Measurements from ENCODE around the gene CPN2.

The CPN2 gene

GRCh38 chr3:194360568-194360967 lies 9.4 kb upstream of the CPN2 start:
- no peaks in the 10 kb centered on the region for H3K9me3 ChIP-seq (ENCODE audit: low read length)
- H3K4me1 ChIP-seq (ENCODE audit: insufficient read depth, low read length) = peaks cover 6% of the 10 kb centered on the region
- H3K36me3 ChIP-seq (ENCODE audit: insufficient read depth, low read length) = no peaks in the 10 kb centered on the region
- H3K4me3 ChIP-seq (ENCODE audit: low read length) = no peak overlapping the region
- no peak overlapping the region for H2AFZ ChIP-seq (ENCODE audit: low read depth, low read length)
- peaks cover 17% of the 10 kb centered on the region for H3K27me3 ChIP-seq (ENCODE audit: insufficient read depth, low read length)

GRCh38 chr3:194357681-194358080 lies 6.6 kb upstream of the CPN2 start:
- no peaks in the 10 kb centered on the region for H3K9me3 ChIP-seq (ENCODE audit: low read length)
- peaks cover 7% of the 10 kb centered on the region for H3K27me3 ChIP-seq (ENCODE audit: insufficient read depth, low read length)
- H3K36me3 ChIP-seq (ENCODE audit: insufficient read depth, low read length) = no peaks in the 10 kb centered on the region
- H3K4me3 ChIP-seq (ENCODE audit: low read length) = no peak overlapping the region
- no peak overlapping the region for H2AFZ ChIP-seq (ENCODE audit: low read depth, low read length)
- no peaks in the 10 kb centered on the region for H3K4me1 ChIP-seq (ENCODE audit: insufficient read depth, low read length)

- H3K9me3 ChIP-seq (ENCODE audit: low read length) = no peaks in the 10 kb centered on the region
- no peaks in the 10 kb centered on the region for H3K36me3 ChIP-seq (ENCODE audit: insufficient read depth, low read length)
- H3K4me1 ChIP-seq (ENCODE audit: insufficient read depth, low read length) = no peaks in the 10 kb centered on the region
- H3K4me3 ChIP-seq (ENCODE audit: low read length) = no peak overlapping the region
- H3K27me3 ChIP-seq (ENCODE audit: insufficient read depth, low read length) = peaks cover 4% of the 10 kb centered on the region
- no peak overlapping the region for H2AFZ ChIP-seq (ENCODE audit: low read depth, low read length)
Measured at GRCh38 chr3:194355379-194355778, 4.3 kb upstream of the CPN2 start.

- no peak overlapping the region for H2AFZ ChIP-seq (ENCODE audit: low read depth, low read length)
- H3K27me3 ChIP-seq (ENCODE audit: insufficient read depth, low read length) = peaks cover 4% of the 10 kb centered on the region
- no peaks in the 10 kb centered on the region for H3K4me1 ChIP-seq (ENCODE audit: insufficient read depth, low read length)
- H3K36me3 ChIP-seq (ENCODE audit: insufficient read depth, low read length) = no peaks in the 10 kb centered on the region
- no peaks in the 10 kb centered on the region for H3K9me3 ChIP-seq (ENCODE audit: low read length)
- no peak overlapping the region for H3K4me3 ChIP-seq (ENCODE audit: low read length)
Measured at GRCh38 chr3:194354315-194354714, 3.2 kb upstream of the CPN2 start.

GRCh38 chr3:194352667-194353246 lies 1.6 kb upstream of the CPN2 start:
- H3K4me1 ChIP-seq (ENCODE audit: insufficient read depth, low read length) = no peaks in the 10 kb centered on the region
- H3K9me3 ChIP-seq (ENCODE audit: low read length) = no peaks in the 10 kb centered on the region
- no peaks in the 10 kb centered on the region for H3K36me3 ChIP-seq (ENCODE audit: insufficient read depth, low read length)
- H3K27me3 ChIP-seq (ENCODE audit: insufficient read depth, low read length) = peaks cover 3% of the 10 kb centered on the region
- H3K4me3 ChIP-seq (ENCODE audit: low read length) = no peak overlapping the region
- no peak overlapping the region for H2AFZ ChIP-seq (ENCODE audit: low read depth, low read length)

- Histone ChIP-seq H2AFZ (ENCODE audit: low read depth, low read length) (no peak overlapping the region), H3K27me3 (ENCODE audit: insufficient read depth, low read length) (no peaks in the 10 kb centered on the region), H3K36me3 (ENCODE audit: insufficient read depth, low read length) (no peaks in the 10 kb centered on the region), H3K4me1 (ENCODE audit: insufficient read depth, low read length) (no peaks in the 10 kb centered on the region), H3K9me3 (ENCODE audit: low read length) (no peaks in the 10 kb centered on the region), H3K4me3 (ENCODE audit: low read length) (no peak overlapping the region)
Measured at GRCh38 chr3:194351952-194352536, 916 bp upstream of the CPN2 start.

GRCh38 chr3:194350726-194351071 lies 429 bp downstream of the CPN2 start:
- Histone ChIP-seq H3K9me3 (ENCODE audit: low read length) (no peaks in the 10 kb centered on the region), H3K27me3 (ENCODE audit: insufficient read depth, low read length) (peaks cover 4% of the 10 kb centered on the region), H3K4me1 (ENCODE audit: insufficient read depth, low read length) (no peaks in the 10 kb centered on the region), H3K36me3 (ENCODE audit: insufficient read depth, low read length) (no peaks in the 10 kb centered on the region), H2AFZ (ENCODE audit: low read depth, low read length) (no peak overlapping the region), H3K4me3 (ENCODE audit: low read length) (no peak overlapping the region)

- H3K4me1 ChIP-seq (ENCODE audit: insufficient read depth, low read length) = no peaks in the 10 kb centered on the region
- H3K27me3 ChIP-seq (ENCODE audit: insufficient read depth, low read length) = peaks cover 7% of the 10 kb centered on the region
- no peak overlapping the region for H2AFZ ChIP-seq (ENCODE audit: low read depth, low read length)
- H3K36me3 ChIP-seq (ENCODE audit: insufficient read depth, low read length) = no peaks in the 10 kb centered on the region
- no peaks in the 10 kb centered on the region for H3K9me3 ChIP-seq (ENCODE audit: low read length)
- no peak overlapping the region for H3K4me3 ChIP-seq (ENCODE audit: low read length)
Measured at GRCh38 chr3:194348354-194348753, 2.8 kb downstream of the CPN2 start.

GRCh38 chr3:194346621-194347020 lies 4.5 kb downstream of the CPN2 start:
- H3K4me3 ChIP-seq (ENCODE audit: low read length) = no peak overlapping the region
- no peaks in the 10 kb centered on the region for H3K4me1 ChIP-seq (ENCODE audit: insufficient read depth, low read length)
- no peak overlapping the region for H2AFZ ChIP-seq (ENCODE audit: low read depth, low read length)
- no peaks in the 10 kb centered on the region for H3K36me3 ChIP-seq (ENCODE audit: insufficient read depth, low read length)
- H3K9me3 ChIP-seq (ENCODE audit: low read length) = peaks cover 3% of the 10 kb centered on the region
- peaks cover 9% of the 10 kb centered on the region for H3K27me3 ChIP-seq (ENCODE audit: insufficient read depth, low read length)

GRCh38 chr3:194346035-194346434 lies 5.1 kb downstream of the CPN2 start:
- no peaks in the 10 kb centered on the region for H3K4me1 ChIP-seq (ENCODE audit: insufficient read depth, low read length)
- no peak overlapping the region for H3K4me3 ChIP-seq (ENCODE audit: low read length)
- no peak overlapping the region for H2AFZ ChIP-seq (ENCODE audit: low read depth, low read length)

GRCh38 chr3:194344012-194344411 lies 7.1 kb downstream of the CPN2 start:
- Histone ChIP-seq H3K4me3 (ENCODE audit: low read length) (no peak overlapping the region), H3K9me3 (ENCODE audit: low read length) (peaks cover 3% of the 10 kb centered on the region), H3K27me3 (ENCODE audit: insufficient read depth, low read length) (peaks cover 9% of the 10 kb centered on the region), H3K4me1 (ENCODE audit: insufficient read depth, low read length) (peaks cover 7% of the 10 kb centered on the region), H3K36me3 (ENCODE audit: insufficient read depth, low read length) (no peaks in the 10 kb centered on the region), H2AFZ (ENCODE audit: low read depth, low read length) (no peak overlapping the region)

More at GRCh38 chr3:194346035-194346434, 5.1 kb downstream of the CPN2 start:
- Histone ChIP-seq H3K36me3 (ENCODE audit: insufficient read depth, low read length) (no peaks in the 10 kb centered on the region), H3K9me3 (ENCODE audit: low read length) (peaks cover 3% of the 10 kb centered on the region), H3K27me3 (ENCODE audit: insufficient read depth, low read length) (peaks cover 9% of the 10 kb centered on the region)

- Histone ChIP-seq H3K4me3 (ENCODE audit: low read length) (no peak overlapping the region), H3K9me3 (ENCODE audit: low read length) (peaks cover 3% of the 10 kb centered on the region), H3K4me1 (ENCODE audit: insufficient read depth, low read length) (peaks cover 7% of the 10 kb centered on the region), H3K36me3 (ENCODE audit: insufficient read depth, low read length) (no peaks in the 10 kb centered on the region), H3K27me3 (ENCODE audit: insufficient read depth, low read length) (peaks cover 9% of the 10 kb centered on the region), H2AFZ (ENCODE audit: low read depth, low read length) (no peak overlapping the region)
Measured at GRCh38 chr3:194343561-194343893, 7.6 kb downstream of the CPN2 start.

- Histone ChIP-seq H3K27me3 (ENCODE audit: insufficient read depth, low read length) (peaks cover 9% of the 10 kb centered on the region), H3K9me3 (ENCODE audit: low read length) (peaks cover 3% of the 10 kb centered on the region)
Measured at GRCh38 chr3:194342861-194343560, 8.1 kb downstream of the CPN2 start.

More at GRCh38 chr3:194342861-194343560, 8.1 kb downstream of the CPN2 start:
- no peaks in the 10 kb centered on the region for H3K36me3 ChIP-seq (ENCODE audit: insufficient read depth, low read length)
- H2AFZ ChIP-seq (ENCODE audit: low read depth, low read length) = no peak overlapping the region
- no peak overlapping the region for H3K4me3 ChIP-seq (ENCODE audit: low read length)
- peaks cover 7% of the 10 kb centered on the region for H3K4me1 ChIP-seq (ENCODE audit: insufficient read depth, low read length)

Measured in neuron (in vitro differentiated cells).